GM12878 (cell line): ENCODE results near the gene NOD2. TPM values are rescaled to one million over a fixed set of nuclear protein-coding genes. Genes with fewer than 3 reads are reported as not detected.
A peak's percentile ranks its signal among the peaks of the same experiment; 100 is the strongest.

Experiments
- BHLHE40 ChIP-seq, 2 experiments: fragments of 450-650 bp in 1 of 2; IDR thresholded peaks; 2 replicates each; pipeline ENCODE4 v1.6.1; 2011 to 2017; ENCODE audit warnings: low read depth in 2 of 2, borderline replicate concordance in 1 of 2, improper control_type of control experiment in 1 of 2, low read length in 1 of 2, mild to moderate bottlenecking in 1 of 2
- CEBPB ChIP-seq, 2 experiments: fragments of 150-350 bp in 1 of 2; IDR thresholded peaks; 2 replicates each; pipeline ENCODE4 v1.6.1; 2012 to 2014; ENCODE audit warnings: low read depth in 2 of 2, low read length in 2 of 2, borderline replicate concordance in 1 of 2, inconsistent platforms in 1 of 2
- ESRRA ChIP-seq: IDR thresholded peaks from 2 replicates; pipeline ENCODE4 v1.6.1; 2012; ENCODE audit warnings: mild to moderate bottlenecking, low read length, improper control_type of control experiment
- FOXM1 ChIP-seq: IDR thresholded peaks from 2 replicates; pipeline ENCODE4 v1.6.1; 2012; ENCODE audit warnings: low read depth, mild to moderate bottlenecking, inconsistent platforms, low read length, moderate library complexity
- HCFC1 ChIP-seq: fragments of 150-350 bp; IDR thresholded peaks from 2 replicates; pipeline ENCODE4 v1.6.1; 2014; ENCODE audit warnings: low read length
- HDGF ChIP-seq: fragments of 450-650 bp; IDR thresholded peaks from 2 replicates; pipeline ENCODE4 v1.6.1; 2016; ENCODE audit warnings: antibody characterized with exemption
- IKZF2 ChIP-seq, 2 experiments: fragments of 450-650 bp; IDR thresholded peaks; 2 replicates each; pipeline ENCODE4 v1.6.1; 2017; ENCODE audit warnings: mild to moderate bottlenecking in 2 of 2, moderate library complexity in 2 of 2
- JUND ChIP-seq: IDR thresholded peaks from 2 replicates; pipeline ENCODE4 v1.6.1; 2012; ENCODE audit warnings: low read depth, mild to moderate bottlenecking, low read length, improper control_type of control experiment, moderate library complexity
- MEF2A ChIP-seq: IDR thresholded peaks from 2 replicates; pipeline ENCODE4 v1.6.1; 2011; ENCODE audit warnings: low read depth, mild to moderate bottlenecking, low read length, moderate library complexity; ENCODE audit not compliant: insufficient read depth
- MTA2 ChIP-seq: fragments of 450-650 bp; IDR thresholded peaks from 2 replicates; pipeline ENCODE4 v1.6.1; 2016; ENCODE audit warnings: low read depth, mild to moderate bottlenecking, moderate library complexity
- MXI1 ChIP-seq: fragments of 150-350 bp; IDR thresholded peaks from 2 replicates; pipeline ENCODE4 v1.6.1; 2011; ENCODE audit warnings: low read depth, mild to moderate bottlenecking, inconsistent platforms, low read length, improper control_type of control experiment
- NR2C1 ChIP-seq: fragments of 450-650 bp; IDR thresholded peaks from 2 replicates; pipeline ENCODE4 v1.6.1; 2017; ENCODE audit warnings: antibody characterized with exemption, mild to moderate bottlenecking, moderate library complexity
- NR2F1 ChIP-seq: fragments of 450-650 bp; conservative IDR thresholded peaks from 2 replicates; pipeline ENCODE4 v1.6.1; 2017; ENCODE audit warnings: mild to moderate bottlenecking
- RCOR1 ChIP-seq: conservative IDR thresholded peaks from 2 replicates; pipeline ENCODE4 v1.6.1; 2012; ENCODE audit warnings: low read depth, low read length, improper control_type of control experiment
- STAT1 ChIP-seq: fragments of 450-650 bp; conservative IDR thresholded peaks from 2 replicates; pipeline ENCODE4 v1.6.1; 2014; ENCODE audit warnings: antibody characterized with exemption, mild to moderate bottlenecking
- TCF12 ChIP-seq: IDR thresholded peaks from 2 replicates; pipeline ENCODE4 v1.6.1; 2011; ENCODE audit warnings: low read depth, mild to moderate bottlenecking, low read length
- YY1 ChIP-seq: IDR thresholded peaks from 2 replicates; pipeline ENCODE4 v1.6.1; 2011; ENCODE audit warnings: low read depth, mild to moderate bottlenecking, low read length
- ZNF207 ChIP-seq: fragments of 450-650 bp; IDR thresholded peaks from 2 replicates; pipeline ENCODE4 v1.6.1; 2014; ENCODE audit warnings: antibody characterized with exemption, mild to moderate bottlenecking, borderline replicate concordance
- ZNF24 ChIP-seq: fragments of 450-650 bp; IDR thresholded peaks from 2 replicates; pipeline ENCODE4 v1.6.1; 2017; ENCODE audit warnings: antibody characterized with exemption, mild to moderate bottlenecking
- ZSCAN29 ChIP-seq: fragments of 450-650 bp; IDR thresholded peaks from 2 replicates; pipeline ENCODE4 v1.6.1; 2017; ENCODE audit warnings: mild to moderate bottlenecking, moderate library complexity
- polyA plus RNA-seq, 11 experiments: library from polyadenylated mRNA; depleted of rRNA in 4 of 11; unstranded in 6 of 11; stranded (reverse) in 5 of 11; fragments of >200 nt; fragmentation: Nextera tagmentation in 4 of 11; fragmentation: Illumina TruSeq in 1 of 11; extraction: Ambion mirVana in 4 of 11; extraction: Trizol in 1 of 11; gene quantifications; 1 replicate in 1 of 11; 2 replicates in 10 of 11; pipeline versions ENCODE4 v1.2.1 to v1.2.3, GENCODE V29; 2011 to 2016; ENCODE audit warnings: inconsistent platforms in 2 of 11, missing spikeins in 2 of 11, low read depth in 1 of 11
- total RNA-seq, 4 experiments: library from RNA; depleted of rRNA in 3 of 4; stranded (reverse); fragments of >200 nt in 3 of 4; fragmentation: Illumina TruSeq in 1 of 4; extraction: Trizol in 1 of 4; gene quantifications; 2 replicates each; pipeline versions ENCODE4 v1.2.1 to v1.2.3, GENCODE V29; 2013 to 2021
- TF ChIP-seq, protein P1 (sequence below): IDR thresholded peaks from 2 replicates; pipeline ENCODE4 v1.6.1; 2012; ENCODE audit warnings: low read depth, low read length, improper control_type of control experiment
- TF ChIP-seq, protein P2 (sequence below): IDR thresholded peaks from 2 replicates; pipeline ENCODE4 v1.6.1; 2011; ENCODE audit warnings: low read depth, low read length, improper control_type of control experiment, borderline replicate concordance
- TF ChIP-seq, protein P3 (sequence below), 3 experiments: IDR thresholded peaks in 2 of 3; conservative IDR thresholded peaks in 1 of 3; 2 replicates each; pipeline ENCODE4 v1.5.1; 2011; ENCODE audit warnings: low read depth in 3 of 3, low read length in 3 of 3, mild to moderate bottlenecking in 3 of 3, control low read depth in 2 of 3, moderate library complexity in 2 of 3, inconsistent platforms in 1 of 3, mixed read lengths in 1 of 3; ENCODE audit not compliant: control insufficient read depth in 2 of 3, insufficient read depth in 1 of 3; ENCODE audit errors: extremely low read depth in 1 of 3
- TF ChIP-seq, protein P4 (sequence below): IDR thresholded peaks from 2 replicates; pipeline ENCODE4 v1.6.1; 2012; ENCODE audit warnings: mild to moderate bottlenecking, low read depth, low read length

NOD2 gene
- total and polyA plus RNA-seq, 10 of the 15 experiments (the other 5 are each of a cell fraction or from before 2014, with no cell fraction given) = 1.0 to 18.6 (median 6.7) TPM

DNA sequence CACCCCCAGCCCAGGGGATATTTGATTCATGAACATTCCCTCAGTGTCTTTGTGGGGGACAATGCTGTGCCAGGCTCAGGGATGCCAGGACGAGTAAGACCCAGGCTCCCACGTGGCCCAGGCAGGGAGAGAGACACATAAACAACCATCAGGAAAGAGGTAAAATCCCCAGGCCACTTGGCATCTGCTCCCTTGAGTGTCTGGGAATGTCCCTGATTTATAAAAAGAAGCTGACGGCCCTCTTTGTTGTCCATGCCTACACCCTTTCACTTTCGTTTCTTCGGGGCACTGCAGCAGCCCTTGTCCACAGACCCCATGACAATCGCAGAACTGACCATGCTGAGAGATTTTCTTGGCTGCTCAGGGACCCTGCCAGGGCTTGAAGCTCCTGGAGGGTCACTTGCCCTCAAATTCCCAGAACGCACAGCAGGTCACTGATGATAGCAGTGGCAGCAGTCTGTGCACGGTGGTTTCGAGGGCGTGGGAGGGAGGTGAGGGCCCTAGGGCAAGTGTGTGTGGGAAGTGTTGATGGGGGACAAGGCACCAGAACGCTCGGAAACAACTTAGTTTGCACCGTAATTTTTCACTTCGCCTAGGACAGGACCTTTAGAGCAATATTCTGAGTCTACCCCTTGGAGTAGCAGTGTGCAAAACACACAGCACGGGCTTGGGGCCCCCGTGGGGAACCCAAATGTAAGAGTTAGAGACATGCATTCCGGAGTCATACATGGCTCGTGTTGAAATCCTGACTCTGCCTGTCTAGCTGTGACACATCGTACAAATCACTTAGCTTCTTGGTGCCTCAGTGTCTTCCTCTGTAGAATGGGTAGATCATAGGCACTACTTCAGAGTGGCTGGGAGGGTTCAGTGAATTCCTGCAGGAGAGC, 4.7 kb downstream of the NOD2 start (continued):
- TF ChIP-seq TCF12 (no peak), NR2F1 (peak; percentile 96), NR2C1 (peak; percentile 6; the same call in 1 of the 2 replicates), MTA2 (peak; percentile 88), JUND (no peak), YY1 (peak; percentile 38; the same call in 1 of the 2 replicates), ZSCAN29 (no peak), HDGF (peak; percentile 67; the same call in 1 of the 2 replicates), ZNF24 (0 out of 2 replicates have a peak, but pooled peaks have one; percentile 4), HCFC1 (no peak; the same call in 1 of the 2 replicates), CEBPB (IDR thresholded peaks at IDR 0.05; ENCODE audit: borderline replicate concordance in 1 of 2, low read depth in 2 of 2, low read length in 2 of 2) (no peak), ZNF207 (peak; percentile 83), FOXM1 (0 out of 2 replicates have a peak, but pooled peaks have one; percentile 30), BHLHE40 (IDR thresholded peaks at IDR 0.05; ENCODE audit: borderline replicate concordance in 1 of 2, low read depth in 2 of 2, low read length in 1 of 2) (peak; percentile 34 to 69; a peak in 2 of 4 replicates), STAT1 (0 out of 2 replicates have a peak, but pooled peaks have one; percentile 36), MXI1 (peak; percentile 81), ESRRA (no peak), RCOR1 (no peak), MEF2A (peak; percentile 74), IKZF2 (IDR thresholded peaks at IDR 0.05) (peak; percentile 89 to 90)
- TF ChIP-seq, protein P1, sequence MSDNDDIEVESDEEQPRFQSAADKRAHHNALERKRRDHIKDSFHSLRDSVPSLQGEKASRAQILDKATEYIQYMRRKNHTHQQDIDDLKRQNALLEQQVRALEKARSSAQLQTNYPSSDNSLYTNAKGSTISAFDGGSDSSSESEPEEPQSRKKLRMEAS = peak; percentile 67; the same call in 1 of the 2 replicates
- TF ChIP-seq, protein P2, sequence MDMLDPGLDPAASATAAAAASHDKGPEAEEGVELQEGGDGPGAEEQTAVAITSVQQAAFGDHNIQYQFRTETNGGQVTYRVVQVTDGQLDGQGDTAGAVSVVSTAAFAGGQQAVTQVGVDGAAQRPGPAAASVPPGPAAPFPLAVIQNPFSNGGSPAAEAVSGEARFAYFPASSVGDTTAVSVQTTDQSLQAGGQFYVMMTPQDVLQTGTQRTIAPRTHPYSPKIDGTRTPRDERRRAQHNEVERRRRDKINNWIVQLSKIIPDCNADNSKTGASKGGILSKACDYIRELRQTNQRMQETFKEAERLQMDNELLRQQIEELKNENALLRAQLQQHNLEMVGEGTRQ = peak; percentile 39
- TF ChIP-seq, protein P3, sequence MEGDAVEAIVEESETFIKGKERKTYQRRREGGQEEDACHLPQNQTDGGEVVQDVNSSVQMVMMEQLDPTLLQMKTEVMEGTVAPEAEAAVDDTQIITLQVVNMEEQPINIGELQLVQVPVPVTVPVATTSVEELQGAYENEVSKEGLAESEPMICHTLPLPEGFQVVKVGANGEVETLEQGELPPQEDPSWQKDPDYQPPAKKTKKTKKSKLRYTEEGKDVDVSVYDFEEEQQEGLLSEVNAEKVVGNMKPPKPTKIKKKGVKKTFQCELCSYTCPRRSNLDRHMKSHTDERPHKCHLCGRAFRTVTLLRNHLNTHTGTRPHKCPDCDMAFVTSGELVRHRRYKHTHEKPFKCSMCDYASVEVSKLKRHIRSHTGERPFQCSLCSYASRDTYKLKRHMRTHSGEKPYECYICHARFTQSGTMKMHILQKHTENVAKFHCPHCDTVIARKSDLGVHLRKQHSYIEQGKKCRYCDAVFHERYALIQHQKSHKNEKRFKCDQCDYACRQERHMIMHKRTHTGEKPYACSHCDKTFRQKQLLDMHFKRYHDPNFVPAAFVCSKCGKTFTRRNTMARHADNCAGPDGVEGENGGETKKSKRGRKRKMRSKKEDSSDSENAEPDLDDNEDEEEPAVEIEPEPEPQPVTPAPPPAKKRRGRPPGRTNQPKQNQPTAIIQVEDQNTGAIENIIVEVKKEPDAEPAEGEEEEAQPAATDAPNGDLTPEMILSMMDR (IDR thresholded peaks at IDR 0.05 in 2 of 3, conservative IDR thresholded peaks at IDR 0.05 in 1 of 3; ENCODE audit: control insufficient read depth in 2 of 3, extremely low read depth in 1 of 3, insufficient read depth in 1 of 3, low read depth in 3 of 3, low read length in 3 of 3) = no peak
- TF ChIP-seq, protein P4, sequence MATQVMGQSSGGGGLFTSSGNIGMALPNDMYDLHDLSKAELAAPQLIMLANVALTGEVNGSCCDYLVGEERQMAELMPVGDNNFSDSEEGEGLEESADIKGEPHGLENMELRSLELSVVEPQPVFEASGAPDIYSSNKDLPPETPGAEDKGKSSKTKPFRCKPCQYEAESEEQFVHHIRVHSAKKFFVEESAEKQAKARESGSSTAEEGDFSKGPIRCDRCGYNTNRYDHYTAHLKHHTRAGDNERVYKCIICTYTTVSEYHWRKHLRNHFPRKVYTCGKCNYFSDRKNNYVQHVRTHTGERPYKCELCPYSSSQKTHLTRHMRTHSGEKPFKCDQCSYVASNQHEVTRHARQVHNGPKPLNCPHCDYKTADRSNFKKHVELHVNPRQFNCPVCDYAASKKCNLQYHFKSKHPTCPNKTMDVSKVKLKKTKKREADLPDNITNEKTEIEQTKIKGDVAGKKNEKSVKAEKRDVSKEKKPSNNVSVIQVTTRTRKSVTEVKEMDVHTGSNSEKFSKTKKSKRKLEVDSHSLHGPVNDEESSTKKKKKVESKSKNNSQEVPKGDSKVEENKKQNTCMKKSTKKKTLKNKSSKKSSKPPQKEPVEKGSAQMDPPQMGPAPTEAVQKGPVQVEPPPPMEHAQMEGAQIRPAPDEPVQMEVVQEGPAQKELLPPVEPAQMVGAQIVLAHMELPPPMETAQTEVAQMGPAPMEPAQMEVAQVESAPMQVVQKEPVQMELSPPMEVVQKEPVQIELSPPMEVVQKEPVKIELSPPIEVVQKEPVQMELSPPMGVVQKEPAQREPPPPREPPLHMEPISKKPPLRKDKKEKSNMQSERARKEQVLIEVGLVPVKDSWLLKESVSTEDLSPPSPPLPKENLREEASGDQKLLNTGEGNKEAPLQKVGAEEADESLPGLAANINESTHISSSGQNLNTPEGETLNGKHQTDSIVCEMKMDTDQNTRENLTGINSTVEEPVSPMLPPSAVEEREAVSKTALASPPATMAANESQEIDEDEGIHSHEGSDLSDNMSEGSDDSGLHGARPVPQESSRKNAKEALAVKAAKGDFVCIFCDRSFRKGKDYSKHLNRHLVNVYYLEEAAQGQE = no peak
